HepG2 (cell line): ENCODE measurements around the gene DNAJC4. TPM values are rescaled to one million over a fixed set of nuclear protein-coding genes. Genes with fewer than 3 reads are reported as not detected.

Source experiments
- ARID5B ChIP-seq: IDR thresholded peaks from 2 replicates; pipeline ENCODE4 v1.4.0; 2020; ENCODE audit warnings: mild to moderate bottlenecking, missing genetic modification reagents
- CBFB ChIP-seq: sonication (generic); formaldehyde crosslinking; IDR thresholded peaks from 2 replicates; pipeline ENCODE4 v1.4.0; 2020; ENCODE audit warnings: missing genetic modification reagents
- FOXK1 ChIP-seq: sonication (generic); formaldehyde crosslinking; IDR thresholded peaks from 2 replicates; pipeline ENCODE4 v1.4.0; 2020; ENCODE audit warnings: low read depth, missing genetic modification reagents, borderline replicate concordance
- HNRNPH1 ChIP-seq: fragments of 200-400 bp; formaldehyde crosslinking; optimal IDR thresholded peaks from 2 replicates; pipeline ENCODE3; 2017; ENCODE audit warnings: mild to moderate bottlenecking, low read depth, low read length
- ISX ChIP-seq: sonication (generic); formaldehyde crosslinking; conservative IDR thresholded peaks from 2 replicates; pipeline ENCODE4 v1.5.0; 2020; ENCODE audit warnings: missing genetic modification reagents
- KAT7 ChIP-seq: IDR thresholded peaks from 2 replicates; pipeline ENCODE4 v1.6.1; 2018; ENCODE audit warnings: borderline replicate concordance, missing compliant biosample characterization
- KDM5B ChIP-seq: sonication (generic); formaldehyde crosslinking; IDR thresholded peaks from 2 replicates; pipeline ENCODE4 v1.4.0; 2020; ENCODE audit warnings: missing genetic modification reagents, mild to moderate bottlenecking, borderline replicate concordance
- KMT2B ChIP-seq: IDR thresholded peaks from 2 replicates; pipeline ENCODE4 v1.6.1; 2016; ENCODE audit warnings: missing genetic modification reagents, missing compliant biosample characterization
- MAFK ChIP-seq, 2 experiments: IDR thresholded peaks in 1 of 2; conservative IDR thresholded peaks in 1 of 2; 2 replicates each; pipeline ENCODE4 v1.6.1; 2011; ENCODE audit warnings: improper control_type of control experiment in 2 of 2, low read length in 2 of 2
- MEIS2 ChIP-seq: sonication (generic); formaldehyde crosslinking; IDR thresholded peaks from 2 replicates; pipeline ENCODE4 v1.9.0; 2021; ENCODE audit warnings: mild to moderate bottlenecking, missing genetic modification reagents
- NAIF1 ChIP-seq: sonication (generic); formaldehyde crosslinking; IDR thresholded peaks from 2 replicates; pipeline ENCODE4 v1.5.0; 2020; ENCODE audit warnings: mild to moderate bottlenecking, missing genetic modification reagents, borderline replicate concordance
- SMARCC2 ChIP-seq: fragments of 450-650 bp; IDR thresholded peaks from 2 replicates; pipeline ENCODE4 v1.6.1; 2017; ENCODE audit warnings: antibody characterized with exemption, mild to moderate bottlenecking
- THAP8 ChIP-seq: sonication (generic); formaldehyde crosslinking; IDR thresholded peaks from 2 replicates; pipeline ENCODE4 v1.5.1; 2020; ENCODE audit warnings: missing genetic modification reagents, mild to moderate bottlenecking, borderline replicate concordance
- ZMAT3 ChIP-seq: sonication (generic); formaldehyde crosslinking; conservative IDR thresholded peaks from 2 replicates; pipeline ENCODE4 v1.7.0; 2021; ENCODE audit warnings: missing genetic modification reagents
- ZNF17 ChIP-seq: sonication (generic); formaldehyde crosslinking; IDR thresholded peaks from 2 replicates; pipeline ENCODE4 v1.5.0; 2020; ENCODE audit warnings: mild to moderate bottlenecking, missing genetic modification reagents
- ZNF274 ChIP-seq: sonication (generic); formaldehyde crosslinking; IDR thresholded peaks from 2 replicates; pipeline ENCODE4 v1.5.1; 2020; ENCODE audit warnings: mild to moderate bottlenecking, missing genetic modification reagents
- ZNF367 ChIP-seq: sonication (generic); formaldehyde crosslinking; IDR thresholded peaks from 2 replicates; pipeline ENCODE4 v1.4.0; 2020; ENCODE audit warnings: missing genetic modification reagents, borderline replicate concordance
- ZNF441 ChIP-seq: sonication (generic); formaldehyde crosslinking; IDR thresholded peaks from 2 replicates; pipeline ENCODE4 v1.7.0; 2021; ENCODE audit warnings: missing genetic modification reagents, borderline replicate concordance
- ZNF572 ChIP-seq: sonication (generic); formaldehyde crosslinking; IDR thresholded peaks from 2 replicates; pipeline ENCODE4 v1.5.1; 2020; ENCODE audit warnings: mild to moderate bottlenecking, missing genetic modification reagents
- ZNF678 ChIP-seq: sonication (generic); formaldehyde crosslinking; IDR thresholded peaks from 2 replicates; pipeline ENCODE4 v1.4.0; 2020; ENCODE audit warnings: mild to moderate bottlenecking, missing genetic modification reagents
- ZNF709 ChIP-seq: sonication (generic); formaldehyde crosslinking; IDR thresholded peaks from 2 replicates; pipeline ENCODE4 v1.5.0; 2020; ENCODE audit warnings: mild to moderate bottlenecking, missing genetic modification reagents
- ZNF776 ChIP-seq: sonication (generic); formaldehyde crosslinking; IDR thresholded peaks from 2 replicates; pipeline ENCODE4 v1.4.0; 2020; ENCODE audit warnings: mild to moderate bottlenecking, missing genetic modification reagents
- ZZZ3 ChIP-seq: sonication (generic); formaldehyde crosslinking; IDR thresholded peaks from 2 replicates; pipeline ENCODE4 v1.4.0; 2020; ENCODE audit warnings: missing genetic modification reagents, mild to moderate bottlenecking, borderline replicate concordance
- polyA plus RNA-seq, 8 experiments: library from polyadenylated mRNA; depleted of rRNA in 3 of 8; stranded (reverse) in 7 of 8; unstranded in 1 of 8; fragments of >200 nt; fragmentation: Illumina TruSeq in 4 of 8; extraction: Trizol in 4 of 8; gene quantifications; 2 replicates each; pipeline versions ENCODE4 v1.2.1 to v1.2.3, GENCODE V29; 2011 to 2016; ENCODE audit warnings: low read depth in 4 of 8, missing spikeins in 1 of 8, mixed read lengths in 1 of 8; ENCODE audit not compliant: insufficient read depth in 1 of 8
- total RNA-seq, 5 experiments: library from RNA; depleted of rRNA; stranded (reverse); fragments of >200 nt; fragmentation: Illumina TruSeq; extraction: Trizol; gene quantifications; 2 replicates each; pipeline ENCODE4 v1.2.3, GENCODE V29; 2016; ENCODE audit warnings: low read depth in 1 of 5

The DNAJC4 gene
- total and polyA plus RNA-seq, 2 of the 13 experiments (the other 11 are each of a cell fraction or from before 2014, with no cell fraction given), result 10.3 to 60.8 TPM

GRCh38 chr11:64225608-64226506 lies 4.5 kb upstream of the DNAJC4 start, which contains the start of the genes NUDT22 and TRPT1 (continued):
- TF ChIP-seq ZNF441 (CRISPR knock-in tag) (peak; percentile 32; the same call in 1 of the 2 replicates), KAT7 (CRISPR knock-in tag) (0 out of 2 replicates have a peak, but pooled peaks have one; percentile 52), THAP8 (CRISPR knock-in tag) (peak; percentile 93; the same call in 1 of the 2 replicates), ZNF776 (CRISPR knock-in tag) (peak; percentile 41; the same call in 1 of the 2 replicates), FOXK1 (CRISPR knock-in tag) (peak; percentile 47; the same call in 1 of the 2 replicates), ZZZ3 (no peak; the same call in 1 of the 2 replicates), ZNF572 (CRISPR knock-in tag) (0 out of 2 replicates have a peak, but pooled peaks have one; percentile 32), ZNF274 (CRISPR knock-in tag) (peak; percentile 17; the same call in 1 of the 2 replicates), ZNF367 (no peak), ARID5B (peak; percentile 17; the same call in 1 of the 2 replicates), ZNF678 (CRISPR knock-in tag) (0 out of 2 replicates have a peak, but pooled peaks have one; percentile 30), KMT2B (CRISPR knock-in tag) (peak; percentile 45), ZMAT3 (peak; percentile 49), MEIS2 (CRISPR knock-in tag) (peak; percentile 54), HNRNPH1 (no peak), ISX (CRISPR knock-in tag) (0 out of 2 replicates have a peak, but pooled peaks have one; percentile 78), ZNF17 (CRISPR knock-in tag) (0 out of 2 replicates have a peak, but pooled peaks have one; percentile 16), ZNF709 (CRISPR knock-in tag) (peak; percentile 79), SMARCC2 (no peak), KDM5B (CRISPR knock-in tag) (peak; percentile 84; the same call in 1 of the 2 replicates), MAFK (conservative IDR thresholded peaks at IDR 0.05 in 1 of 2, IDR thresholded peaks at IDR 0.05 in 1 of 2; ENCODE audit: low read length in 2 of 2) (no peak), NAIF1 (peak; percentile 89), CBFB (CRISPR knock-in tag) (0 out of 2 replicates have a peak, but pooled peaks have one; percentile 16)
